ENCODE results near the gene RAPH1. TPM values are rescaled to one million over a fixed set of nuclear protein-coding genes. Genes with fewer than 3 reads are reported as not detected.

RAPH1 gene
- total RNA-seq, 1 donor from 2014 or later, result 38.6 TPM

- Mint-ChIP-seq H3K4me1 (ENCODE audit: unreplicated experiment) (peaks cover 40% of the 10 kb centered on the region), H3K4me3 (ENCODE audit: unreplicated experiment) (no peak overlapping the region), H3K9me3 (ENCODE audit: unreplicated experiment) (no peaks in the 10 kb centered on the region), H3K27ac (ENCODE audit: unreplicated experiment) (peak overlapping the region; percentile 4), H3K27me3 (ENCODE audit: unreplicated experiment) (no peaks in the 10 kb centered on the region), H3K36me3 (ENCODE audit: unreplicated experiment) (peaks cover 18% of the 10 kb centered on the region)
- DNase-seq (ENCODE audit: extremely low spot score, unreplicated experiment), result no peak
- TF ChIP-seq, protein P1, sequence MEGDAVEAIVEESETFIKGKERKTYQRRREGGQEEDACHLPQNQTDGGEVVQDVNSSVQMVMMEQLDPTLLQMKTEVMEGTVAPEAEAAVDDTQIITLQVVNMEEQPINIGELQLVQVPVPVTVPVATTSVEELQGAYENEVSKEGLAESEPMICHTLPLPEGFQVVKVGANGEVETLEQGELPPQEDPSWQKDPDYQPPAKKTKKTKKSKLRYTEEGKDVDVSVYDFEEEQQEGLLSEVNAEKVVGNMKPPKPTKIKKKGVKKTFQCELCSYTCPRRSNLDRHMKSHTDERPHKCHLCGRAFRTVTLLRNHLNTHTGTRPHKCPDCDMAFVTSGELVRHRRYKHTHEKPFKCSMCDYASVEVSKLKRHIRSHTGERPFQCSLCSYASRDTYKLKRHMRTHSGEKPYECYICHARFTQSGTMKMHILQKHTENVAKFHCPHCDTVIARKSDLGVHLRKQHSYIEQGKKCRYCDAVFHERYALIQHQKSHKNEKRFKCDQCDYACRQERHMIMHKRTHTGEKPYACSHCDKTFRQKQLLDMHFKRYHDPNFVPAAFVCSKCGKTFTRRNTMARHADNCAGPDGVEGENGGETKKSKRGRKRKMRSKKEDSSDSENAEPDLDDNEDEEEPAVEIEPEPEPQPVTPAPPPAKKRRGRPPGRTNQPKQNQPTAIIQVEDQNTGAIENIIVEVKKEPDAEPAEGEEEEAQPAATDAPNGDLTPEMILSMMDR (IDR thresholded peaks at IDR 0.05), result no peak
Observed at GRCh38 chr2:203455209-203455608, 79.9 kb downstream of the RAPH1 start.

DNA sequence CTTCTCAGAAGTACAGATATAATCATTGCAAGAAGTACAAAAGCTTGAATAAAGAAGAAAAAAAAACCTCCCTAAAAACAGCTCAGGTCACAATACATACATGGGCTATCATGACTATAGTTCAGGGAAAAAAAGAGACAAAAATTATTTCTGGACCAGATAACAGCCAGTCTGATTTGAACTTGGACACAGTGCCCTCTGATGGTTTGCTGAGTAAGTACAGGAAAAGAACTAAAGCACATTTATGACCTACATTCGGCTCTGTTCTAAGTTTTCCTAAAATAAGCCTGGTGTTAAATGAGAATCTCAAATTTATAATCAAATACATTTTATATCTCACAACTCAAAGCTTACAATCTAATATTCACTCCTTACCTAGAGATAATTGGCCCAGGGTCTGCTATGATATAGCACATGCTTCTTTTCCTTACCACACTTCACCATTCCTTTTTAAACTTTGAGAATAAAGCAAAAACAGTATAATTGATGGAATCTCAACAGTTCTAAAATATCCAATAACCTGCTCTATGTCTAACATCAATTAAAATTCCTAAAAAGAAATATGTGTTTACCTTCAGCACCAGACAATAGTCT lies 81.1 kb downstream of the RAPH1 start:
- Mint-ChIP-seq H3K4me1 (ENCODE audit: unreplicated experiment) (peaks cover 43% of the 10 kb centered on the region), H3K9me3 (ENCODE audit: unreplicated experiment) (no peaks in the 10 kb centered on the region), H3K27ac (ENCODE audit: unreplicated experiment) (peak overlapping the region; percentile 67), H3K27me3 (ENCODE audit: unreplicated experiment) (no peaks in the 10 kb centered on the region), H3K4me3 (ENCODE audit: unreplicated experiment) (no peak overlapping the region), H3K36me3 (ENCODE audit: unreplicated experiment) (peaks cover 14% of the 10 kb centered on the region)
- TF ChIP-seq, protein P1 (IDR thresholded peaks at IDR 0.05), result peak; percentile 80
- no peak for DNase-seq (ENCODE audit: extremely low spot score, unreplicated experiment)

DNA sequence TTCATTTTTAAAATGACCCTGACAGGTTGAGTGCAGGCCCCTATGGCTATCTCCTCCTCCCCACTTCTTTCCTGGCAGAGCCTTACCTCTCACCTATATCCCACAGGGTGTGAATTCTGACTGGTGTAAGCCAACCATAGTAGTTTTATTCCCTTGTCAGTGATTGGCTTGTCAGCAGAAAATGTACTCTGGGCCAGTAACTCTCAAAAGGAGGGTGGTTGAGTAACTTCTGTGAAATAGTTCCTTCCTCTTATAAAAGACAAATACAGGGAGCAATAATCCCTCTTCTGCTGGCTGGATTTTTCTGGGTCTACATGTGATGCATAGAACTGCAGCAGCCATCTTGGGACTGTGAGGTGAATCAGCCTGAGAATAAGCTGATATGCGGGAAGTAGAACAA lies 83.4 kb downstream of the RAPH1 start:
- DNase-seq (ENCODE audit: extremely low spot score, unreplicated experiment), result no peak
- H3K4me3 Mint-ChIP-seq (ENCODE audit: unreplicated experiment), result no peak overlapping the region

DNA sequence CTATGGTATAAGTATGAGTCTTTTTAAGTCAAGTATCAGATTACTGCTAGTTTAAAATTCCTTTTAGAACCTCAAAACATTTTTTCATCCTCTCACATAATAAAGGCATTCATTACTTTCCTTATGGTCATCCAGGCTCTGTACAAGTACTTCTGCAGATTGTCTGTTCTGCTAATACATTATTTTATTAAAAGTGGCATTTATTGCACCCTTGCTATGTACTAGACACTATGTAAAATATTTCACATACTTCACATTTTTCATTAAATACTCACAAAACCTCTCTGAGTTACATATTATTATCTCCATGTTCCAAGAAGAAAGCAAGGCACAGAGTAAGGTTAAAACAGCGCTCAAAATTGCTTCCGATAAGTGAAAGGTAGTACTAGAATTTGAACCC lies 84.1 kb downstream of the RAPH1 start:
- peak overlapping the region; percentile 81 for H3K27ac Mint-ChIP-seq (ENCODE audit: unreplicated experiment)
- H3K36me3 Mint-ChIP-seq (ENCODE audit: unreplicated experiment), result peaks cover 22% of the 10 kb centered on the region
- H3K4me3 Mint-ChIP-seq (ENCODE audit: unreplicated experiment), result no peak overlapping the region
- H3K4me1 Mint-ChIP-seq (ENCODE audit: unreplicated experiment), result peaks cover 46% of the 10 kb centered on the region
- no peaks in the 10 kb centered on the region for H3K27me3 Mint-ChIP-seq (ENCODE audit: unreplicated experiment)
- TF ChIP-seq, protein P1 (IDR thresholded peaks at IDR 0.05), result no peak
- DNase-seq (ENCODE audit: extremely low spot score, unreplicated experiment), result no peak
- H3K9me3 Mint-ChIP-seq (ENCODE audit: unreplicated experiment), result no peaks in the 10 kb centered on the region

More for the DNA sequence above, 83.4 kb downstream of the RAPH1 start:
- Mint-ChIP-seq H3K4me1 (ENCODE audit: unreplicated experiment) (peaks cover 43% of the 10 kb centered on the region), H3K27me3 (ENCODE audit: unreplicated experiment) (no peaks in the 10 kb centered on the region), H3K9me3 (ENCODE audit: unreplicated experiment) (no peaks in the 10 kb centered on the region), H3K36me3 (ENCODE audit: unreplicated experiment) (peaks cover 17% of the 10 kb centered on the region), H3K27ac (ENCODE audit: unreplicated experiment) (peak overlapping the region; percentile 81)
- TF ChIP-seq, protein P1 (IDR thresholded peaks at IDR 0.05), result no peak

GRCh38 chr2:203450561-203450960 lies 84.5 kb downstream of the RAPH1 start:
- no peak for DNase-seq (ENCODE audit: extremely low spot score, unreplicated experiment)
- Mint-ChIP-seq H3K9me3 (ENCODE audit: unreplicated experiment) (no peaks in the 10 kb centered on the region), H3K27me3 (ENCODE audit: unreplicated experiment) (no peaks in the 10 kb centered on the region), H3K27ac (ENCODE audit: unreplicated experiment) (peak overlapping the region; percentile 81), H3K4me1 (ENCODE audit: unreplicated experiment) (peaks cover 49% of the 10 kb centered on the region), H3K36me3 (ENCODE audit: unreplicated experiment) (peaks cover 22% of the 10 kb centered on the region), H3K4me3 (ENCODE audit: unreplicated experiment) (no peak overlapping the region)
- TF ChIP-seq, protein P1 (IDR thresholded peaks at IDR 0.05), result no peak

Data from osteocyte (in vitro differentiated cells).